Measurements from ENCODE around the gene ERAS. TPM values are rescaled to one million over a fixed set of nuclear protein-coding genes. Genes with fewer than 3 reads are reported as not detected.
A peak's percentile ranks its signal among the peaks of the same experiment; 100 is the strongest.

Gene ERAS
- total and polyA plus RNA-seq, 2 of the 13 experiments (the other 11 are each of a cell fraction or from before 2014, with no cell fraction given), result 0.21 to 0.22 TPM

DNA sequence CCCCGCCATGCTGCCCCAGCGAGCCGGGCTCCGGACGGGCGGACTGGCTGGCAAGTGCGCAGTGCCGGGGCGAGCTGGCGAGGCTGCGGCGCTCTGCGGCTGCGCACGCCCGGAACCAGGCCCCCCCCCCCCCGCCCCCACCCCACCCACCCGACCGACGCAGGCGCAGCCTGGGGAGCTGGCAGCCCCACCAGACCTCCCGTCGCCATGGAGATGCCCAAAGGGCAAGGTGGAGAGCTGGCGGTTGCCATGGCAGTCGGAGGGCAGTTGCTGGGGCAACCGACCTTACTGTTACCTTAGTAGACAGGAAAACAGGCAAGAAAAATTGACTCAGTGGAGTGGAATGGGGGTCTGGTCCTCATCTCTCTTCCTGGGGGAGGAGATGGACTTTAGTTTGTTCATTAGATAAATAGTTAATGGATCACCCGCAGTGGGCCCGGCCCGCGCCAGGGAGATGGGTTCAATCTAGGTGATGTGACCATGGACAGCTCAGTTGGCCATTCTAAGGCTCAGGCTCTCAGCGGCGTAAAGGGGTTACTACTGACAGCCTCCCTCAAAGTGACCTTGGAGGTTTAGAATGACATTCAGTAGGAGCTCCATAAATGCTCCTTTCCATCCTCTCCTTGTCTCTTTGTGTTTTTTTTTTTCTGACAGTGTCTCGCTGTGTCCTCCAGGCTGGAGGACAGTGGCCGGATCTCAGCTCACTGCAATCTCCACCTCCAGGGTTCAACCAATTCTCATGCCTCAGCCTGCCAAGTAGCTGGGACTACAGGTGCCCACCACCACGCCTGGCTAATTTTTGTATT lies 9.4 kb downstream of the ERAS start, which contains the start of gene PCSK1N (continued):
- TF ChIP-seq ATF7 (IDR thresholded peaks at IDR 0.05), result no peak
- no peak for TF ChIP-seq ATF7 (CRISPR knock-in tag; IDR thresholded peaks at IDR 0.05)
- peak; percentile 84; the same call in 1 of the 2 replicates for TF ChIP-seq U2AF2 (IDR thresholded peaks at IDR 0.05; ENCODE audit: low read depth, low read length)
- no peak for TF ChIP-seq JDP2 (CRISPR knock-in tag; IDR thresholded peaks at IDR 0.05; ENCODE audit: borderline replicate concordance)
- TF ChIP-seq PAXIP1 (CRISPR knock-in tag; conservative IDR thresholded peaks at IDR 0.05), result peak; percentile 79
- TF ChIP-seq ZNF788 (CRISPR knock-in tag; IDR thresholded peaks at IDR 0.05; ENCODE audit: borderline replicate concordance), result no peak
- TF ChIP-seq HDAC1 (CRISPR knock-in tag; IDR thresholded peaks at IDR 0.05), result peak; percentile 40; the same call in 1 of the 2 replicates
- no peak for TF ChIP-seq ZNF678 (CRISPR knock-in tag; IDR thresholded peaks at IDR 0.05)
- 0 out of 2 replicates have a peak, but pooled peaks have one; percentile 32 for TF ChIP-seq HNF1A (IDR thresholded peaks at IDR 0.05; ENCODE audit: low read depth)
- TF ChIP-seq HNF1A (CRISPR knock-in tag; IDR thresholded peaks at IDR 0.05; ENCODE audit: borderline replicate concordance), result no peak
- TF ChIP-seq PHF8 (CRISPR knock-in tag; IDR thresholded peaks at IDR 0.05), result no peak
- peak; percentile 100 for TF ChIP-seq RBM22 (optimal IDR thresholded peaks at IDR 0.05; ENCODE audit: low read length)
- TF ChIP-seq, protein P1, sequence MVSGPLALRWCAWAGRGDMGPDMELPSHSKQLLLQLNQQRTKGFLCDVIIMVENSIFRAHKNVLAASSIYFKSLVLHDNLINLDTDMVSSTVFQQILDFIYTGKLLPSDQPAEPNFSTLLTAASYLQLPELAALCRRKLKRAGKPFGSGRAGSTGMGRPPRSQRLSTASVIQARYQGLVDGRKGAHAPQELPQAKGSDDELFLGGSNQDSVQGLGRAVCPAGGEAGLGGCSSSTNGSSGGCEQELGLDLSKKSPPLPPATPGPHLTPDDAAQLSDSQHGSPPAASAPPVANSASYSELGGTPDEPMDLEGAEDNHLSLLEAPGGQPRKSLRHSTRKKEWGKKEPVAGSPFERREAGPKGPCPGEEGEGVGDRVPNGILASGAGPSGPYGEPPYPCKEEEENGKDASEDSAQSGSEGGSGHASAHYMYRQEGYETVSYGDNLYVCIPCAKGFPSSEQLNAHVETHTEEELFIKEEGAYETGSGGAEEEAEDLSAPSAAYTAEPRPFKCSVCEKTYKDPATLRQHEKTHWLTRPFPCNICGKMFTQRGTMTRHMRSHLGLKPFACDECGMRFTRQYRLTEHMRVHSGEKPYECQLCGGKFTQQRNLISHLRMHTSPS (CRISPR knock-in tag; IDR thresholded peaks at IDR 0.05; ENCODE audit: low read depth), result peak; percentile 44; the same call in 1 of the 2 replicates
- peak in 1 of 2 experiments; percentile 49; a peak in 2 of 4 replicates for TF ChIP-seq POLR2A (IDR thresholded peaks at IDR 0.05; ENCODE audit: insufficient read depth in 1 of 2, low read depth in 2 of 2, low read length in 2 of 2)
- peak; percentile 86 for TF ChIP-seq RFX3 (CRISPR knock-in tag; IDR thresholded peaks at IDR 0.05)

All from HepG2 (cell line).